Measurements from ENCODE around the gene GALNTL6. TPM values are rescaled to one million over a fixed set of nuclear protein-coding genes. Genes with fewer than 3 reads are reported as not detected.

The GALNTL6 gene
- total and polyA plus RNA-seq, 2 donors from 2014 or later: 0.60 TPM; not detected in 1

DNA sequence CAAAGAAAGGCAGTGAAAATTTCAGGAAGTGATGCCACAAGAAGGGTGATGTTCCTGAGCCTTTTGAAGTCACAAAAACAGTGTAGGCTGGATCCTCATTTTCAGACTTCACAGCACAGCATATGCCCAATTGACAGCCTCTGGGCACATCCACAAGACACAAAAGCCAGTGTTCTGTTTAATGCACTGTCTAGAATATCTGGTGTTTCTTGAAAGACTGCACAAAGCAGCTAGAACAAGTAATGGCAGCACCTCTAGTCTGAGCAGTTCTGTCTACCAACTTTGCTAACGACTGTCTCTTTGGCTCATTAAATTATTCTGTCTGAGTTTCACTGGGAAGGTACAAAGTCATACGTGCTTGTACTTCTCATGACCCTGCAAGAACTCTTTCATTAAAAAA is 938.3 kb downstream of the GALNTL6 start:
- DNase-seq: no peak
- no peak overlapping the region for H3K4me3 ChIP-seq (ENCODE audit: low read length in 3 of 3)
- no peaks in the 10 kb centered on the region for H3K9me3 ChIP-seq (ENCODE audit: control insufficient read depth in 2 of 3, insufficient read depth in 1 of 3, low read length in 3 of 3)
- no peak for FAIRE-seq
- no peaks in the 10 kb centered on the region for H3K4me1 ChIP-seq (ENCODE audit: control insufficient read depth in 2 of 3, insufficient read depth in 2 of 3, low read depth in 1 of 3, low read length in 3 of 3)
- no peaks in the 10 kb centered on the region for H3K27me3 ChIP-seq (ENCODE audit: control insufficient read depth, insufficient read depth, low read length)
- intact Hi-C loops (cut with DNase I): no loop called here
- H3K27ac ChIP-seq (ENCODE audit: low read depth in 2 of 2, low read length in 2 of 2): no peak overlapping the region
- no peak overlapping the region for H3K9ac ChIP-seq (ENCODE audit: low read length in 3 of 3)
- no peak for TF ChIP-seq CTCF (IDR thresholded peaks at IDR 0.05; ENCODE audit: borderline replicate concordance, extremely low read depth, insufficient read depth)
- no peaks in the 10 kb centered on the region for H3K36me3 ChIP-seq (ENCODE audit: control insufficient read depth in 2 of 3, insufficient read depth in 3 of 3, low read length in 3 of 3)

DNA sequence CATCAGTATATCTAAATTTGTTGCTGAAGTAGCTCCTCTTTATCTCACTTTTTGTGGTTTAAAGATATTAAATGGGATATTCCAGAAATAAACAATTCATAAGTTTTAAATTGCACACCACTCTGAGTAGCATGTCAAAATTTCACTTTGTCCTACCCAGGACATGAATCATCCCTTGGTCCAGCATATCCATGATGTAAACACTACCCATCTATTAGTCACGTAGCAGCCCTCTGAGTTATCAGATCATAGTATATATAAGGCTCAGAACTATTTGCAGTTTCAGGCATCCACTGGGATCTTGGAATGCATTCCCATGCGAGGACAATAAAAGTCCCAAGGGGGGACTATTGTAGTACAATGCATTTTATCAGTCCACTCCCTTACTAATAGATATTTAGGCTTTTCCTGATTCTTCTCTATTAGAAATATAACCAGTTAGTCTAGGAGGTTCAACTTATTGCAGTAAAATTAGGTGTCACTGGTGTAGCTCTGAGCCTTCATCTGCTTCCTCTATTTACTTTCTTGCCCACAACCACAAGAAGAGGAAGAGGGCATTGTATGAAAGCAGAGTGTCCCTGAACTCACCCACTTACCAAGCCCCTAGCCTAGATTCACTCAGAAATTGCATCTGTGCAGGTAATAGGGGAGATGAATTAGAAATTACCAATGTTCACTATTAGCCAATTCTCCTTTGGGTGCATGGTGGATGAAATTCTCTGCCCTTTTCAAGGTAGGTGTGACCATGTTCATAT is 945.6 kb downstream of the GALNTL6 start:
- no peak for TF ChIP-seq CTCF (IDR thresholded peaks at IDR 0.05; ENCODE audit: borderline replicate concordance, extremely low read depth, insufficient read depth)
- intact Hi-C loops (cut with DNase I): no loop called here

GRCh38 chr4:172760512-172760911 is 947.3 kb downstream of the GALNTL6 start:
- Histone ChIP-seq H3K27ac (ENCODE audit: low read depth in 2 of 2, low read length in 2 of 2) (no peak overlapping the region), H3K4me3 (ENCODE audit: low read length in 3 of 3) (no peak overlapping the region), H3K9ac (ENCODE audit: low read length in 3 of 3) (no peak overlapping the region), H3K9me3 (ENCODE audit: control insufficient read depth in 2 of 3, insufficient read depth in 1 of 3, low read length in 3 of 3) (no peaks in the 10 kb centered on the region), H3K4me1 (ENCODE audit: control insufficient read depth in 2 of 3, insufficient read depth in 2 of 3, low read depth in 1 of 3, low read length in 3 of 3) (no peaks in the 10 kb centered on the region), H3K36me3 (ENCODE audit: control insufficient read depth in 2 of 3, insufficient read depth in 3 of 3, low read length in 3 of 3) (no peaks in the 10 kb centered on the region), H3K27me3 (ENCODE audit: control insufficient read depth, insufficient read depth, low read length) (no peaks in the 10 kb centered on the region)
- no peak for FAIRE-seq
- no peak for TF ChIP-seq CTCF (IDR thresholded peaks at IDR 0.05; ENCODE audit: borderline replicate concordance, extremely low read depth, insufficient read depth)
- DNase-seq: no peak
- intact Hi-C loops (cut with DNase I): no loop called here

More for the DNA sequence above, 945.6 kb downstream of the GALNTL6 start:
- Histone ChIP-seq H3K4me3 (ENCODE audit: low read length in 3 of 3) (no peak overlapping the region), H3K27ac (ENCODE audit: low read depth in 2 of 2, low read length in 2 of 2) (no peak overlapping the region), H3K9ac (ENCODE audit: low read length in 3 of 3) (no peak overlapping the region), H3K9me3 (ENCODE audit: control insufficient read depth in 2 of 3, insufficient read depth in 1 of 3, low read length in 3 of 3) (no peaks in the 10 kb centered on the region), H3K27me3 (ENCODE audit: control insufficient read depth, insufficient read depth, low read length) (no peaks in the 10 kb centered on the region), H3K4me1 (ENCODE audit: control insufficient read depth in 2 of 3, insufficient read depth in 2 of 3, low read depth in 1 of 3, low read length in 3 of 3) (no peaks in the 10 kb centered on the region), H3K36me3 (ENCODE audit: control insufficient read depth in 2 of 3, insufficient read depth in 3 of 3, low read length in 3 of 3) (no peaks in the 10 kb centered on the region)
- FAIRE-seq: no peak
- no peak for DNase-seq

Measured in kidney (tissue), 14 donors.